Erythroblast (primary cell): ENCODE measurements around the gene THBS2.

Source experiments
- DNase-seq, 2 experiments: peaks; one replicate each; lab custom pipeline; 2025; lab: John Stamatoyannopoulos, UW
- GATA1 ChIP-seq: IDR thresholded peaks from 2 replicates; pipeline ENCODE4 v1.6.1; 2011; ENCODE audit warnings: low read depth, mild to moderate bottlenecking, control low read depth, low read length, moderate library complexity
- POLR2A ChIP-seq: IDR thresholded peaks from 2 replicates; pipeline ENCODE4 v1.6.1; 2011; ENCODE audit warnings: mild to moderate bottlenecking, low read length

THBS2 gene

DNA sequence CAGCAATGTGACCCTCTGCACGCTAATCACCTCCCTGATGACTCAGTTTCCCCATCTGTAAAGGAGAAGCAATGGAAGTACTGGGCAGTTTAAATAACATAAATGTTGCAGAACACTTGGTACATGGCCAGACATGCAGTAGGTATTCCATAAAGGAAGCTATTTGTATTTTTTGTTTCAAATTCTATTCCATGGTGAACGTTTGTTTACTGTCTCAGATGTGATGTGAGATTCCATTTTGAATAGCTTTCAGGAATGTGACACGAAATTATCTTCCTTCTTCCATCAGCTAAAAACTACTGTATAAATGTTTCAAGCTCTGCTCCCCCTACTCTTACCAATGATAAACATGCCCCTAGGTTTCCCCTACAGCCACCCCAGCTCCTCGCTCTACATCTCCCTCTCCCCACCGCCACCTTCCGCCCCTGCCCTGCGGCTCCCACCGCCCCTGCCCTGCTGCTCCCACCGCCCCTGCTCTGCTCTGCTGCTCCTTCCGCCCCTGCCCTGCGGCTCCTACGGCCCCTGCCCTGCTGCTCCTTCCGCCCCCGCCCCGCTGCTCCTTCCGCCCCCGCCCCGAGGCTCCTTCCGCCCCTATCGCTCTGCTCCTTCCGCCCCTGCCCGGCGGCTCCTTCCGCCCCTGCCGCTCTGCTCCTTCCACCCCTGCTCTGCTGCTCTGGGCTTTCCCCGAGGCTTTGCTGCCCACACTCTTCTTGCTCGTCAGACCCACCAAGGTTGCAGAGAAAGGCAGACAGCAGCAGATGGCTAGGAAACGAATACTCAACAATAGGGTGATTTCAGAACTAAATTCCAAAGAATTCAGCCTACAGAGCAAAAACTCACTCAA is 78.9 kb downstream of the THBS2 start:
- DNase-seq, result no peak

DNA sequence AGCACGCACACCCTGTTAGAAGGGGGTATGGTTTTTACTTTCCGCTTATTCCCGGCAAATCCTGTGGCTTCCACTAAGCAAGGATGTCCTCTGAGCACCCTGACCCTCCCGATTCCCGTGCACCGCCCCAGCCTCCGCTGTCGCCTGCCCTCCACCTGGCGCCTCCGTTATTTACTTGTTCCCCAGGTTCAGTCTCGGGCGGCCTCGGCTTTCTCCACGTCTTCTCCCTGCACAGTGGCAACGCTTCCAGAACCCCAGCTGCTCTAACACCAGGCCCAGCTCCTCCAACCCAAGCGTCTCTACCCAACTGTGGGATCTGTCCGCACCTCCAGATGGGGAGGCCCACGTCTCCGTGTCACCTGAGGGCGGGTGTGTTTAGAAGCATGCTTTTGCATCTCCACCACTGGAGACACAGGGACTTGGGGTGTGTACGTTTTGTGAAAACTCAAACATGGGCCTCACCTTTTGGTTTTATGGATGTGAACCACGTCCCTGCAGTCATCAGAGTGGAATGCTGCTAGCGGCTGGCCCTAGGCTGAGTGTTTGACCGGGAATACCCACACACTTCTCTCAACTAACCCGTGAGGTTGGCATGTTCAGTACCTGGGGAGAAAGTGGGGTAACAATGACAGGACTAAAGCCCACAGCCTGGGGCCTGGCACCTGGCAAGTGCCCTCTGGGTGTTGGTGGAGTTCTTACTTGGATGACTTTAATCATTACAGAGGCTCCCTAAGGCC is 79.9 kb downstream of the THBS2 start:
- no peak for DNase-seq
- TF ChIP-seq GATA1, result no peak

More for the DNA sequence above, 78.9 kb downstream of the THBS2 start:
- TF ChIP-seq POLR2A (no peak), GATA1 (no peak)

GRCh38 chr6:169172946-169173345 is 80.7 kb downstream of the THBS2 start:
- DNase-seq, result no peak
- no peak for TF ChIP-seq GATA1
- no peak for TF ChIP-seq POLR2A

GRCh38 chr6:169172456-169172855 is 81.2 kb downstream of the THBS2 start:
- no peak for DNase-seq
- TF ChIP-seq POLR2A (no peak), GATA1 (no peak)

DNA sequence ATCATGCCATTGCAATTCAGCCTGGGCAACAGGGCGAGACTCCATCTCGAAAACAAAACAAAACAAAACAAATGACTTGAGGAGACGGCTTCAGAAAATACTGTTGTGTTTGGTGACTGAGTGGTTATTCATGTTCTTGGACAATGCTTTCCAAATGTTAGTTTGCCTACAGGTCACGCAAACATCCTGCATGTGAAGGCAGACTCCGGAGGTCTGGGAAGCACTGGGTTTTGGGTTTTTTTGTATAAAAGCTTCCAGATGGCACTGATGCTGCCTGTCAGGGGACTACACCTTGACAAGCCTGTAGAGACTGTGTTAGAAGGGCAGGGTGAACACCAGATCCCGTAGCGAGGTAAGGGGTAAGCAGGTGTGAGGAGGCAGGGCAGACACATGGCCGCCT is 81.7 kb downstream of the THBS2 start:
- TF ChIP-seq GATA1 (no peak), POLR2A (no peak)
- DNase-seq, result no peak

DNA sequence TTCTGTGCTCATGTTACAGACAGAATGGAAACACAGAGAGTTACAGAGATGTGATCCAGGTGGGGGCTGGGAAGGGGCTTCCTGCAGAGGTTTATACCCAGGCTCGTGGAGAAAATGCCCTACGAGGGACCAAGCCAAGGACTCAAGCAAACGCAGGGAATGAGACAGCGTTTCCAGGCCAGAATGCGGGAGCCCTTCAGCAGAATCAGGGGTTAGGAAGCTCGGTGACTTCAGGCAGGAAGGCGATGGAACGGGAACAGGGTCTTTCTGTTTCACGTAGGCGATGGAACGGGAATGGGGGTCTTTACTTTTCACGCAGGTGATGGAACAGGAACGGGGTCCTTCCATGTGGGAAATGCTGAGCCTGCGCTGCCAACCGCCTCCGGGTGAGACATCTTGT is 82.6 kb downstream of the THBS2 start:
- TF ChIP-seq GATA1, result no peak
- no peak for TF ChIP-seq POLR2A
- DNase-seq, result no peak

DNA sequence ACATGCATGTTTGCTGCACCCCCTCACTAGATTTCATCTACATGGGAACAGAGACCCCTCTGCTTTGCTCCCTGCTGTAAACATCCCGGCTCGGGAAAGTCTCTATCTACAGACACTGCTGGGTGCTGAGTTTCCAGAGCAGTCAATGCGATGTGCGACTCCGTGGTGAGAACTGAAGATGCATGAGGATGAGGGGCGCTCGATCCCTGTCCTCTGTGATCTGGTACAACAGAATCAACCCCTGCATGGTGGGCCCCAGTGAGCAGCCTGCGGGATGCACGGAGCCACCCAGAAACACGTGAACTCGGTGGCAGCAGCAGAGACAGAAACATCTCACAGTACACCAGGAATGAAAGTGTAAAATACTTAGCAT is 83.1 kb downstream of the THBS2 start:
- DNase-seq, result no peak
- TF ChIP-seq POLR2A (no peak), GATA1 (no peak)

- no peak for DNase-seq
Observed at GRCh38 chr6:169169941-169170582, 83.6 kb downstream of the THBS2 start.

GRCh38 chr6:169169375-169169774 is 84.3 kb downstream of the THBS2 start:
- TF ChIP-seq GATA1 (no peak), POLR2A (no peak)
- no peak for DNase-seq

More at GRCh38 chr6:169169941-169170582, 83.6 kb downstream of the THBS2 start:
- TF ChIP-seq POLR2A, result no peak
- no peak for TF ChIP-seq GATA1

DNA sequence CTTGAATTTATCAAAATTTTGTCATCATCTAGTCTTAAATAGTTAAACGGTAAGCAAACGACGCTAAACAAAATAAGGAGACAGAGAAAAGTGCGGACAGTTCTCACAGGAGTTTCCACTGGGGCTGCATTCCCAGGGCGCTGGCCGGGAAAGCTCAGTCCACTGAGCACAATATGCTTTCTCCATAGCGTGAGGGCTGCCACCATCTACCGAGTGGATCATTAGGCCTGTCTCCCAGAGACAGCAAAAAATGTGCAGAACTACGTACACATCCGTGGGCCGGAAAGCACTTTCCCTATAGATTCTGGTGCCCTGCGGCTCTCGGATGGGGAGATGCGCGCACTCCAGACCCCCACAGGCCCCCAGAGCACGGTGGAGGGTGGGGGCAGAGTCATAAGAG is 84.9 kb downstream of the THBS2 start:
- no peak for DNase-seq
- TF ChIP-seq POLR2A, result no peak
- no peak for TF ChIP-seq GATA1

- no peak for DNase-seq
- TF ChIP-seq POLR2A, result no peak
- no peak for TF ChIP-seq GATA1
Observed at GRCh38 chr6:169168302-169168630, 85.4 kb downstream of the THBS2 start.

- TF ChIP-seq GATA1 (no peak), POLR2A (no peak)
- no peak for DNase-seq
Observed at GRCh38 chr6:169167581-169168301, 85.9 kb downstream of the THBS2 start.

DNA sequence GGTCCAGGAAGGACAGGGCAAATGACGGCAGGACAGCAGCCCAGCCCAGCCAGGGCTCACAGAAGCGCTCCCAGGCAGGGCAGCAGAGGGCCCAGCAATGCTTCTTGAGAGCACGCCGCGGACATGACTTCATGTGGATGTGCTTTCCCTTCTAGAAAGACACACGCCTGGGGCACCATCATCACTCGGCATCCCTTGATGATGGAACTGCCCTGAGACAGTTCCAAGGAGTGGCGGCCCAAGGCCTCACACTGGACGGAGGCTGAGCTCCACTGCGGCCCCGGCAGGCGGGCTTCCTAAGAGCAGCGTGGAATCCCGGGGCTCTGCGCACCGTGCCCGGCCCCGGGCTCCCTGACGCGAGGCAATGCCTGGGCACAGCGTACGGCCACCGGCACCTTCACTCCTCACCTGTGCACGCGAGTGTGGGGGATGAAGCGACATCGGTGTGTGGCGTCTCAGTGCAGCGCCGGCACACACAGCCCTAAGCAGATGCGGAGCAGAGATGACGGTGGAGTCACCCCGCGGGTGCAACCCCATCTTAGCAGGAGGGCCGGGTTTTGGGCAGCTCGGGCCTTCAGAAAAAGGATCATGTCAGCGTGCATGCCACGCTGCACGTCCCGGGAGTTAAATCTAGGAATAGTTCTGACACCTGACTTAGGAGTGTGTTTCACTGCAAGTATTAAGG is 86.6 kb downstream of the THBS2 start:
- no peak for TF ChIP-seq POLR2A
- TF ChIP-seq GATA1, result no peak
- no peak for DNase-seq
